Activated CD8-positive, alpha-beta memory T cell treated with anti-CD3 and anti-CD28 coated beads, Interleukin-2, amount 10 ng/mL, durations not matched to agents 7 days and 5 days (primary cell): ENCODE data around the gene PRDM16. TPM values are rescaled to one million over a fixed set of nuclear protein-coding genes. Genes with fewer than 3 reads are reported as not detected.

ENCODE experiments used
- ATAC-seq: fragments of 150-1000 bp; cut with Tn5 transposase; one replicate; pipeline ENCODE4 v1.10.0; 2021; ENCODE audit warnings: moderate library complexity
- CTCF ChIA-PET: fragments of 350-600 bp; sonication (Branson Sonifier 250); formaldehyde crosslinking; loops from one replicate; lab custom pipeline; 2021; ENCODE audit warnings: antibody characterized with exemption; lab: Charles Lee
- DNase-seq: peaks from one replicate; pipeline ENCODE4 v3.0.0-alpha.2; 2020
- H3K27ac Mint-ChIP-seq: one replicate; pipeline ENCODE4 v1.8.0; 2021; ENCODE audit warnings: mild to moderate bottlenecking, mixed read lengths
- H3K27me3 Mint-ChIP-seq: one replicate; pipeline ENCODE4 v1.8.0; 2021; ENCODE audit warnings: mixed read lengths
- H3K36me3 Mint-ChIP-seq: one replicate; pipeline ENCODE4 v1.8.0; 2021; ENCODE audit warnings: mild to moderate bottlenecking, mixed read lengths
- H3K4me1 Mint-ChIP-seq: one replicate; pipeline ENCODE4 v1.8.0; 2021; ENCODE audit warnings: mixed read lengths
- H3K4me3 Mint-ChIP-seq: one replicate; pipeline ENCODE4 v1.8.0; 2021; ENCODE audit warnings: mild to moderate bottlenecking, moderate library complexity, mixed read lengths
- H3K9me3 Mint-ChIP-seq: one replicate; pipeline ENCODE4 v1.8.0; 2022; ENCODE audit warnings: low read depth, mixed read lengths
- total RNA-seq, 2 experiments: library from RNA; stranded (reverse); gene quantifications; one replicate each; pipeline ENCODE4 v1.2.3, GENCODE V29; 2021

Gene PRDM16
- total RNA-seq, 2 experiments from 2014 or later, result not detected

DNA sequence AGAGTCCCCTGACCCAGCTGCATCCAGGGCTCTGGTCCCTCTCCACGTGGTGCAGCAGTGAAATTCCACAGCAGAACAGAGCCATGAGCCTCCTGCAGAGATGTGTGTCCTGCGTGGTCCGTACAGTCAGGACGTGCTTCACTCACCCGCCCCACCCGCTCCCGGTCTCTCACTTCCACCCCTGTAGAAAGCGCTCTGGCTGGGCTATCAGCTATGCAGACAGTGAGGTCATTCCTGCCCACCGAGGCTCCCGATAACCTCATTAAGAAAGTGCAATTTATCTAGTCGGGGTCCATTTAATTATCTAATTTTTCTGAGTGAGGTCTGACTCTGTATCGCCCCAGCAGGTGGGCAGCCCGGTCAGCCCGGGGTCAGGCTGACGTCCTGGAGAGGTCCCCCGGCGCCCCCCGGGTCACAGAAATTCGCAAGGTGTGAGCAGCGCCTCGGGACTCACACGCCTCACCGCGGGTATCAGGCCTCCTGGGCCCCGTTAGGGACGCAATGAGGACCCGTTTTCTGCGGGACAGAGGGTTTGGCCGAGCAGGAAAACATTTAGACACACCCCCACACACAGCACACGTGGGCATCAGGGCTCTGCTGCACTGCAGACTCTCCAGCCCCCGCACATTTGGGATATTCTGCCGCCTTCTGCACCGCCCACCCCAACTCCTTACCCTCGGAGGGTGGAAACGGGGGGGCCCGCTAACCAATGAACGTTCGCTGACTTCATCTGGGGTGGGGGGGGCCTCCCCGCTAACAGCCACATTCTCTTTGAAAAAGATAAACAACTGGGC is 76.7 kb downstream of the PRDM16 start:
- Mint-ChIP-seq H3K27me3 (no peaks in the 10 kb centered on the region), H3K4me1 (no peaks in the 10 kb centered on the region), H3K9me3 (peaks cover 3% of the 10 kb centered on the region), H3K36me3 (no peaks in the 10 kb centered on the region), H3K4me3 (no peak overlapping the region), H3K27ac (no peak overlapping the region)
- no peak for DNase-seq
- CTCF ChIA-PET, result no interaction called here
- ATAC-seq, result no peak

DNA sequence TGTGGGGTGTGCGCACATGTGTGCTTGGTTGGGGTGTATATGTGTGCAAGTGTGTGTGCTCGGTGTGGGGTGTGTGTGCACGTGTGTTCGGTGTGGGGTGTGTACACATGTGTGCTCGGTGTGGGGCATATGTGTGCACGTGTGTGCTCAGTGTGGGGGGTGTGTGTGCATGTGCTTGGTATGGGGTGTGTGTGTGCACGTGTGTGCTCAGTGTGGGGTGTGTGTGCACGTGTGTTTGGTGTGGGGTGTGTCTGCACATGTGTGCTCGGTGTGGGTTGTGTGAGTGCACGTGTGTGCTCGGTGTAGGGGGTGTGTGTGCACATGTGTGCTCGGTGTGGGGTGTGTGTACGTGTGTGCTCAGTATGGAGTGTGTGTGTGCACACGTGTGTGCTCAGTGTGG is 77.5 kb downstream of the PRDM16 start:
- ATAC-seq, result no peak
- no peaks in the 10 kb centered on the region for H3K36me3 Mint-ChIP-seq

DNA sequence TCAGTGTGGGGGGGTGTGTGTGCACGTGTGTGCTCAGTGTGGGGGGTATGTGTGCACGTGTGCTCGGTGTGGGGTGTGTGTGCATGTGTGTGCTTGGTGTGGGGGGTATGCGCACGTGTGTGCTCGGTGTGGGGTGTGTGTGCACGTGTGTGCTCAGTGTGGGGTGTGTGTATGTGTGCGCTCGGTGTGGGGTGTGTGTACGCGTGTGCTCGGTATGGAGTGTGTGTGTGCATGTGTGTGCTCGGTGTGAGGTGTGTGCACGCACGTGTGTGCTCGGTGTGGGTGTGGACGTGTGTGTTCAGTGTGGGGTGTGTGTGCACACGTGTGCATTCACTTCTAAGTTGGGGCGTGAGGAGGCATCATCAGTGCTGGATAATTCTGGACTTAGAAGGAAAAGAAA is 77.9 kb downstream of the PRDM16 start:
- H3K4me3 Mint-ChIP-seq, result no peak overlapping the region
- no peak overlapping the region for H3K27ac Mint-ChIP-seq
- ATAC-seq (no peak), DNase-seq (no peak)
- CTCF ChIA-PET, result no interaction called here
- H3K36me3 Mint-ChIP-seq, result no peaks in the 10 kb centered on the region
- H3K9me3 Mint-ChIP-seq, result peaks cover 3% of the 10 kb centered on the region
- no peaks in the 10 kb centered on the region for H3K4me1 Mint-ChIP-seq
- no peaks in the 10 kb centered on the region for H3K27me3 Mint-ChIP-seq

More for the DNA sequence above, 77.5 kb downstream of the PRDM16 start:
- CTCF ChIA-PET, result no interaction called here
- Mint-ChIP-seq H3K27me3 (no peaks in the 10 kb centered on the region), H3K4me3 (no peak overlapping the region), H3K9me3 (peaks cover 3% of the 10 kb centered on the region), H3K27ac (no peak overlapping the region), H3K4me1 (no peaks in the 10 kb centered on the region)
- DNase-seq, result no peak

DNA sequence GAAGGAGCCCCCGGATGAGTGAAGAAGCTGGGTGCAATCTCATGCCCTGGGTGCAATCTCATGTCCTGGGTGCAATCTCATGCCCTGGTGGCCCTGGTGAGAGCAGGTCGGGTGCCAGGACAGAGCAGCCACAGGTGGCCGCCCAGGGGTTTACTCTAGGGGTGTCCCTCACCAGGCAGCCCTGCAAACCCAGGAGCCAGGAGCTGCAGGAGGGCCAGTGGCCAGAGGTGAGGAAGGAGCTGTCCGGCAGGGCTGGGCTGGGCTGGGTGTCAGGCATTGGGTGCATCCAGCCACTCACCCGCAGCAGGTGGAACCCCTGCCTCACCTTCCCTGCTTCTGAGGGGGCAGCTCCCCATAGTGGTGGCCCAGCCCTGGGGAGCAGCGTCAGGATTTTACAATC is 79.2 kb downstream of the PRDM16 start:
- CTCF ChIA-PET, result no interaction called here
- H3K4me1 Mint-ChIP-seq, result no peaks in the 10 kb centered on the region
- H3K27ac Mint-ChIP-seq, result no peak overlapping the region
- no peaks in the 10 kb centered on the region for H3K27me3 Mint-ChIP-seq
- DNase-seq (no peak), ATAC-seq (no peak)
- H3K9me3 Mint-ChIP-seq, result peaks cover 3% of the 10 kb centered on the region
- H3K36me3 Mint-ChIP-seq, result no peaks in the 10 kb centered on the region
- H3K4me3 Mint-ChIP-seq, result no peak overlapping the region

DNA sequence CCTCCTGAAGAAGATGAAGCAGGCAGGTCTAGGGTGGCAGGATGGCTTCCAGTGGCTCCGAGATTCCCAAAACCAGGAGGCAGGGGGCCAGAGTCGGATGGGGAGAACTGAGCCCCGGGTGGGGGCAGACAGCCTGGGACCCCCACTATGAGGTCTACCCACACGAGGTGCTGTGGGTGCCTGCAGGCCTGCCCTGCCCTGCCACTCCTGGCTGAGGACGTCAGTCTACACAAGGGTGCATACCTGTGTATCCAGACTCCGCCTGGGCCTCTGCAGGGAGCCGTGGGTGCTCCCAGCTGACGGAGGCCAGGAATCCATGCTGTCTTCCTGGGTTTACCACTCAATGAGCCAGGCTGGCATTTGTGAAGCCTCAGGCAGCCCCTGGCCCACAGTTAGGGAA is 80.3 kb downstream of the PRDM16 start:
- H3K27ac Mint-ChIP-seq, result no peak overlapping the region
- no peaks in the 10 kb centered on the region for H3K4me1 Mint-ChIP-seq
- H3K27me3 Mint-ChIP-seq, result no peaks in the 10 kb centered on the region
- H3K36me3 Mint-ChIP-seq, result no peaks in the 10 kb centered on the region
- ATAC-seq (no peak), DNase-seq (no peak)
- CTCF ChIA-PET, result no interaction called here
- no peak overlapping the region for H3K4me3 Mint-ChIP-seq
- peaks cover 3% of the 10 kb centered on the region for H3K9me3 Mint-ChIP-seq

DNA sequence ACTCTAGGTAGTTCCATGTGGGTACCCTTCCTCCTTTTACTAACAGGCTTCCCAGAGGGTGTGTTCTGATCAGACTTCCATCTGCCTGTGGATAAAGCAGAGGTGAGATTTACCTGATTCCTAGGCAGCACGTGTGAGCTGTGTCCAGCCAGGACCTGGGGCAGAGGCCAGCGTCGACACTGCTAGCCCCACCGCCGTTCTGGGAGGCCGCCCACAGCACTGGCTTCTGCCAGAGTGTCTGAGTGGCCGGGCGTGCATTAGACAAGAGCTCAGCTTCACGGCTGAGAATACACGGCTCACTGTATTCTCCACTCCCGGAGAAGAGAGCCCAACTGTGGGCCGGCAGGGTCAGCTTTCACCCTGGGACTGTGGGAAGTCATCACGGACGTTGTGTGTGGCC is 82.5 kb downstream of the PRDM16 start:
- Mint-ChIP-seq H3K4me3 (no peak overlapping the region), H3K36me3 (no peaks in the 10 kb centered on the region), H3K27me3 (peaks cover 10% of the 10 kb centered on the region), H3K27ac (no peak overlapping the region), H3K9me3 (peaks cover 3% of the 10 kb centered on the region), H3K4me1 (no peaks in the 10 kb centered on the region)
- DNase-seq, result no peak
- no peak for ATAC-seq
- CTCF ChIA-PET, result no interaction called here

DNA sequence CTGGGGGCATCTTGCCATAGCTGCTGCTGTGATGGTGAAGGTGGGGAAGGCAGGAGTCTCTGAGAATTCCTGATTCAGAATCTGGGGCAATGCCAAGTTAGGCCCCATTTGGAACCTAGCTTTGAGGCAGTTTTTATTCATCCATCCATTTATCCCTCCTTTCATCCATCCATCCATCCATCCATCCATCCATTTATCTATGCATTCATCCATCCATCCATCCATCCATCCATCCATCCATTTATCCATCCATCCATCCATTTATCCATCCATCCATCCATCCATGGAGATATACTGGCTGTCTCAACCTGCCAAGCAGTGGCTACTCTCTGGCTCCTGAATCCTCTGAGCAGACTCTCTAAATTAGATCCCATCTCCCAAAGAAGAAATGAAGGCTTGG is 83.1 kb downstream of the PRDM16 start:
- CTCF ChIA-PET, result no interaction called here
- H3K9me3 Mint-ChIP-seq, result no peaks in the 10 kb centered on the region
- DNase-seq (no peak), ATAC-seq (no peak)
- H3K27ac Mint-ChIP-seq, result no peak overlapping the region
- no peak overlapping the region for H3K4me3 Mint-ChIP-seq
- no peaks in the 10 kb centered on the region for H3K36me3 Mint-ChIP-seq
- H3K27me3 Mint-ChIP-seq, result peaks cover 10% of the 10 kb centered on the region
- H3K4me1 Mint-ChIP-seq, result no peaks in the 10 kb centered on the region

DNA sequence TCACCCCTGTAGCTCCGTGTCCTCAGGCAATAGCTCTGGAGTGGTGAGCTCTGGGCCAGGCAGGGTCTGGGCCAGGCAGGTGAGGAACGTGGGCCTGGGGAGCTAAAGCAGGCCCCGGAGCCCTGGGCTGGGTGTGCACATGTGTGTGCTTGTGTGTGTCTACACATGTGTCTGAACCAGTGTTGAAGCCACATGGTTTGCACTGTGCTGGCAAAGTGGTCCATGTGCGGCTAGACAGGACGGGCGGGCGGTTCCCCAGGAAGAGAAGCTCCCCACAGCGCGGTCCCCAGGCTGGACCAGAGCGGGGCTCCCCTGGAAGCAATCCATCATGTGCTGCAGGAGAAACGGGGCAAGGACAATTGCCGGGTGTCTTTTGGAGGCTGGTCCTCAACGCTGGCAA is 84.2 kb downstream of the PRDM16 start:
- CTCF ChIA-PET, result no interaction called here
- Mint-ChIP-seq H3K36me3 (no peaks in the 10 kb centered on the region), H3K27me3 (peaks cover 15% of the 10 kb centered on the region), H3K4me1 (no peaks in the 10 kb centered on the region), H3K27ac (no peak overlapping the region), H3K4me3 (no peak overlapping the region), H3K9me3 (no peaks in the 10 kb centered on the region)
- DNase-seq, result no peak
- no peak for ATAC-seq

DNA sequence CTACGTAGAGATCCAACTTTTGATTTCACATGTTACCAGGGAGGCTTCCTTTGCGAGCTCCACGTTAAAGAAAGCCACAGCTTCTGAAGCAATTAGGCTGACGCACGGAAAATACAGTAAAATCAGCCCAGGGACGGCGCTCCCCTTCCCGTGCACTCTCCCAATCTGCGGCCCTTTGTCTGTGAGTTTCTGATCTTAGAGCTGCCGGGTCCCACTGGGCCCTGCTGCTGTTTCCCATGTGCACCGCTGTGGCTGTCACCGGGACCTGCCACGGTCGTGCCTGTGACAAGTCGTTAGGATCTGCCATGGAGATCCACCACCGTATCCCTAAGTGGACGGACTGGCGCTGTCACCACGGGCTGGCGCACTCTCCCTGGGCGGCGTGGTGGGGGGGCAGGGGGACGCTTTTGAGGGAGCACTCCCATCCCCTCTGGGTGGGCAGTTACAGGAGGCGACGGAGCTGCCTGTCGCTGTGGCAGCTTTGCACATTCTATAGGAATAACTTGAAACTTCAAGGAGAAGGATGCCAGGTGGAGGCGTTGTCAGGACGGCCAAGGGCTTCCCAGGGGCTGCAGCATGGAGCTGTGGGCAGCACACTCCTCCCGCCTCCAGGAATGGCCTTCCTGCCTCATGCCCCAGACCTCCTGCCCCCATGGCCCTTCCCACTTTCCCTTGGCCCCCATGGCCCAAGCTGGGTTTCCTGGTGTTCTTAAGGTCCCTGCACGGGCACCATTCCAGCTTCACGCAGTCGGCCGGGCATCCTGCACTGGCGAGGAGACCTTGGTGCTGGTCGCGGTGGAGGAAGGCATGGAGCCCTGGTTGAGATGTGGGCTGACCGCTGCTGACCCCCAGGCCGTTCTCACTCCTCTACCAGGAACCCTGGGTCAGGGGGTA is 85.1 kb downstream of the PRDM16 start:
- no peaks in the 10 kb centered on the region for H3K4me1 Mint-ChIP-seq
- H3K9me3 Mint-ChIP-seq, result no peaks in the 10 kb centered on the region
- H3K36me3 Mint-ChIP-seq, result no peaks in the 10 kb centered on the region
- ATAC-seq (no peak), DNase-seq (no peak)
- CTCF ChIA-PET, result no interaction called here
- H3K27ac Mint-ChIP-seq, result no peak overlapping the region
- H3K27me3 Mint-ChIP-seq, result peaks cover 18% of the 10 kb centered on the region
- no peak overlapping the region for H3K4me3 Mint-ChIP-seq

DNA sequence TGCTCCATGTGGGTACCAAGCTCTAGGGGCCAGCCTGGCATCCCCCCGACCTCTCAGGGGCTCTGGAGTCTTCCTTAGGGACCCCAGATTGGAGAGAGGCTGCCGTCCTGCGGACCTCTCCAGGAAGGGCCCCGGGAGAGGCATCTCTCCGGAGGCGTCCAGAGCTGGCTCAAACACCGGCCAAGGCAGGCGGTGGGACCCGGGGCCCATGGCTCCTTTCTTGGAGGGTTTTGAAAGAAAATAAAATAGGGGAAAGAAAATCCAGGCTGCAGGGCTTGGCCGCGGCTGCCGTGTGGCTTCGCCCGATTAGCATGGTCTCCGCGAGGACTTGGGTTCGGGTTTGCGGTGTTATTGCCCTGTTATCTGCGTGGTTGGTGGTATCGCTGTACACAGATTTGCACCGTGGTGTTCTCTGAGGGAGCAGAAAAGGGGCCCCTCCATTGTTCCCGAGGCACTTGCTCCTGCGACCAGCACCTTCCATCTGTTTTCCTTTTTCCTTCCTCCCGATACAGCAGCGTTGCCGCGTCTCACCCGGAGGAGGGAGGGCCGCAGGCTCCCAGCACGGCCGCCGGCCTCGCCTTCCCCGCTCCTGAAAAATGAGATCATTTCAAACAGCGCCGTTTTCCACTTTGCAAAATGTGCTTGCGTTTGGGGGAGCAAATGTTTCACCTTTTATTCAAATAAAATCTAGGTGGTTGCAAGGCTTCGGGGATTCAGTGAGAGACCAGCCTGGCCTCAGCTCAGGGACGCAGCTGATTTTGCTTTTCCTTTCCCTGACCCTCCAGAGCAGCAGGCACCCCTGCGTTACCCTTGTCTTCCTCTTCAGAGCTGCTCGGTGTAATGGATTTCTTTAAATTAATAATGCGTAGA is 86.3 kb downstream of the PRDM16 start:
- no peaks in the 10 kb centered on the region for H3K36me3 Mint-ChIP-seq
- H3K4me1 Mint-ChIP-seq, result no peaks in the 10 kb centered on the region
- no peak for ATAC-seq
- no peak for DNase-seq
- H3K9me3 Mint-ChIP-seq, result no peaks in the 10 kb centered on the region
- H3K4me3 Mint-ChIP-seq, result no peak overlapping the region
- CTCF ChIA-PET, result no interaction called here
- H3K27ac Mint-ChIP-seq, result no peak overlapping the region
- peaks cover 23% of the 10 kb centered on the region for H3K27me3 Mint-ChIP-seq

DNA sequence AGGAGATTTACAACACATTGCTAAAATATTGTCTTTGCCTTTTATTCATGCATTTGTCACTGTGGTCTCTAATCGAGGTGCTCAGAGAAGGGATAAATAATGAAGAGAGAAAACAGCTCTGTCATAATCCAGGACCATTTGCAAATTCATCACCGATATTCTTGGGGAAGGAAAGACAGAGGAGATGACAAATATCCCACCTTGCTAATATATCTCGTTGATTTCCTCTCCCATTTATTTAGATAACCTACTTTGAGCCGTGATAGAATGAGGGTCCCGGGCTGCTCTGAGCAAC is 86.9 kb downstream of the PRDM16 start:
- no peak overlapping the region for H3K4me3 Mint-ChIP-seq
- H3K27me3 Mint-ChIP-seq, result peaks cover 28% of the 10 kb centered on the region
- CTCF ChIA-PET, result no interaction called here
- H3K9me3 Mint-ChIP-seq, result no peaks in the 10 kb centered on the region
- H3K36me3 Mint-ChIP-seq, result no peaks in the 10 kb centered on the region
- ATAC-seq (no peak), DNase-seq (no peak)
- peaks cover under 1% of the 10 kb centered on the region for H3K4me1 Mint-ChIP-seq
- H3K27ac Mint-ChIP-seq, result no peak overlapping the region

DNA sequence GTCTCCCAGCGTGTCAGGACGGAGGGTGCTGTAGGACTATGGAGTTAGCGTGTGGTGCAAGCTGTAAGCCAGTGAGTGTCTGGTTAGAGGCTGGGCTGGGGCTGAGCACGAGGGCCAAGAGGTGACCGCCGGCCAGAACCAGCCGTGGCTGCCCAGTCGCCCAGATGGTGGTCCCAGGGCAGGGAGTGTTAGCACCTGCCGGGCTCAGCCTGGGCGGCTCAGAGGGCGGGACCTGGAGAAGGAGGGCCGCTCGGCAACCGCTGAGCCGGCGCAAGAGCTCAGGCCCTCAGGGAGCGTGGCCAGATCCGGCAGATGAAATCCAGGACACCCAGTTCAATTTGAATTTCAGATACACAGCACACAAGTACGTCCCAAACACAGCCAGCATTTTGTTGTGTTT is 87.9 kb downstream of the PRDM16 start:
- ATAC-seq (no peak), DNase-seq (no peak)
- no peak overlapping the region for H3K4me3 Mint-ChIP-seq
- peaks cover 31% of the 10 kb centered on the region for H3K27me3 Mint-ChIP-seq
- CTCF ChIA-PET, result no interaction called here
- no peaks in the 10 kb centered on the region for H3K9me3 Mint-ChIP-seq
- H3K27ac Mint-ChIP-seq, result no peak overlapping the region
- peaks cover 3% of the 10 kb centered on the region for H3K4me1 Mint-ChIP-seq
- no peaks in the 10 kb centered on the region for H3K36me3 Mint-ChIP-seq

DNA sequence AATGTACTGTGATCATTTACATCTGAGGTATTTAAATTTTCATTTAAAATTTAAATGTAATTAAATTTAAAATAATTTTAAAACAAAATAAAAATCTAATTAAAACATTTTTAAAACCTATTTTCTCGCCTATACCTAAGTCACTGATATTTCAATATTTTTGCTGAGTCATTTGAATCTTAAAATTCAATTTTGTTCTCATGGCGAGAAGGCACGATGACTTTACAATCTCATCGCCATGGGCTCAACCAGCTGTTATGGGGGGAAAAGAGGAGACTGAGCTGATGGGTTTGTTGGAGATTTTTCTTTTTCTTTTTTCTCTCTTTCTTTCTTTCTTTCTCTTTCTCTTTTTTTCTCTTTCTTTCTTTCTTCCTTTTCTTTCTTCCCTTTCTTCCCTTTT is 89.3 kb downstream of the PRDM16 start:
- no peak overlapping the region for H3K4me3 Mint-ChIP-seq
- peaks cover 31% of the 10 kb centered on the region for H3K27me3 Mint-ChIP-seq
- H3K9me3 Mint-ChIP-seq, result no peaks in the 10 kb centered on the region
- no peaks in the 10 kb centered on the region for H3K36me3 Mint-ChIP-seq
- no peak for ATAC-seq
- no peak for DNase-seq
- no peak overlapping the region for H3K27ac Mint-ChIP-seq
- CTCF ChIA-PET, result no interaction called here
- peaks cover 3% of the 10 kb centered on the region for H3K4me1 Mint-ChIP-seq
